NB4 (cell line): ENCODE results near the gene UBR1.

Source experiments
- CTCF ChIP-seq: IDR thresholded peaks from one replicate; pipeline ENCODE4 v1.5.1; 2012; ENCODE audit warnings: low read depth, low read length
- MAX ChIP-seq: IDR thresholded peaks from 2 replicates; pipeline ENCODE4 v1.6.1; 2011; ENCODE audit warnings: low read depth, low read length
- POLR2A ChIP-seq: IDR thresholded peaks from 2 replicates; pipeline ENCODE4 v1.6.1; 2011; ENCODE audit warnings: mild to moderate bottlenecking; ENCODE audit not compliant: insufficient read length; ENCODE audit errors: extremely low read depth

GRCh38 chr15:43095243-43095642 is 10.6 kb downstream of the UBR1 start:
- TF ChIP-seq CTCF (no peak), POLR2A (no peak), MAX (no peak)
